Measurements from ENCODE around the gene ABCC3. TPM values are rescaled to one million over a fixed set of nuclear protein-coding genes. Genes with fewer than 3 reads are reported as not detected.

The ABCC3 gene
- total RNA-seq, 3 donors from 2014 or later: 166 to 453 (median 211) TPM

DNA sequence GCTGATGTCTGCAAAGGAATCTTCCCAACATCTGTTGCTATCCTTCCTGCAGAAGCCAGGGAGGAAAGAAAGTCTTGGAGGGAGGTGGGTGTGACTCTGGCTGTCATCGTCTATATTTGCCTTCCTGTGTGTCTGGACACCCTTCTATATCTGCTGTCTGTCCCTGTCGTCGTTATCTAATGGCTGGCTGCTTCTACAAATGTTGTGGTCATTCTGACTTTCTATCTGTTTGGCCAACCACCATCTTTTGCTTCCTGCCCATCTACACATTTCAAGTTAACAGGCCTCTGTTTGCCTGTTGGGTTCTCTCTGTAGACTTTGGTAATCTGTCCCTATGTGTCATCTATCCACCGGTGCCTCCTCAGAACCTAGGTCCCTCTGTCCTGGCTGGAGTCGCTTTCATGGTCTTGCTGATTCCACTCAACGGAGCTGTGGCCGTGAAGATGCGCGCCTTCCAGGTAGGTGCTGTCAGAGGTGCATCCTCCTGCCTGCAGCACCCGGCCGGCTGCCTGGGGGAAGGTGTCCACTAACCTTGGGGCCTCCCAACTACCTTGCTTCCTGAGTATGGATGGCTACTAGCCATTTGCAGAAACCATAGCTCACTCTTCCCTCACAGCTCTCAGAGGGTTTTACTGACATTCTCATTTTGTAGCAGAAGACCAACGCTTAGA, 30.2 kb downstream of the ABCC3 start:
- intact Hi-C loops (cut with DNase I, micrococcal nuclease): no loop called here
- Histone ChIP-seq H3K36me3 (ENCODE audit: low read depth) (no peaks in the 10 kb centered on the region), H3K4me3 (no peak overlapping the region), H3K4me1 (ENCODE audit: low read depth) (peaks cover 21% of the 10 kb centered on the region), H3K9me3 (no peaks in the 10 kb centered on the region)
- ATAC-seq (no peak), DNase-seq (peak in 1 of 3 donors; percentile 23)
- no peak for TF ChIP-seq CTCF (IDR thresholded peaks at IDR 0.05)

DNA sequence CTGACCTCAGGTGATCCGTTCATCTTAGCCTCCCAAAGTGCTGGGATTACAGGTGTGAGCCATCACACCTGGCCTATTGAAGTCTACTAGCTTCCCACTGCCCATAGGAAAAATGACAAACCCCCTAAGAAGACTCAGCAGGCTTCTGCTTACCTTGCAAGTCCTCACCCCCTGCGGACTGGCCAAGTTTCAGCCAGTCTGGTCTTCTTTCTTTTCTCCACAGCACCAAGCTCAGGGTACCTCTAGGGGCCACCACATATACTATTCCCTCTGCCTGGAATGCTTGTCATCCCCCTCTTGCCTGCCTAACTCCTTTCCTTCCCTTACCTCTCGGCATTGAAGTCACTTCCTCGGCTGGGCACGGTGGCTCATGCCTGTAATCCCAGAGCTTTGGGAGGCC, 31.2 kb downstream of the ABCC3 start:
- no peak for TF ChIP-seq CTCF (IDR thresholded peaks at IDR 0.05)
- DNase-seq (no peak), ATAC-seq (no peak)
- Histone ChIP-seq H3K36me3 (ENCODE audit: low read depth) (no peaks in the 10 kb centered on the region), H3K4me3 (no peak overlapping the region), H3K4me1 (ENCODE audit: low read depth) (peaks cover 12% of the 10 kb centered on the region), H3K9me3 (no peaks in the 10 kb centered on the region)
- intact Hi-C loops (cut with DNase I, micrococcal nuclease): no loop called here

DNA sequence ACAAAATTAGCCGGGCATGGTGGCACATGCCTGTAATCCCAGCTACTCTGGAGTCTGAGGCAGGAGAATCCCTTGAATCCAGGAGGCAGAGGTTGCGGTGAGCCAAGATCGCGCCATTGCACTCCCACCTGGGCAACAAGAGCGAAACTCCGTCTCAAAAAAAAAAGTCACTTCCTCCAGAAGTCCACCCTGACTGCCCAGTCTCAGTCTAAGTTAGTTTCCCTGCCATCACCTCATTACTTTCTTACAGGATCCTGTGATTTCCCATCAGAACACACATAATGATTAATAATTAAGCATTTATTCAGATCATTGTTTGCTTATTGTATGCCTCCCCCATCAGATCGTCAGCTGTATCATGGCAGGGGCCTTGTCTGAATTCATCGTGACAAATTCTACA, 31.6 kb downstream of the ABCC3 start:
- intact Hi-C loops (cut with DNase I, micrococcal nuclease): no loop called here
- ATAC-seq: no peak
- peaks cover 8% of the 10 kb centered on the region for H3K4me1 ChIP-seq (ENCODE audit: low read depth)
- TF ChIP-seq CTCF (IDR thresholded peaks at IDR 0.05): no peak
- no peaks in the 10 kb centered on the region for H3K9me3 ChIP-seq
- no peaks in the 10 kb centered on the region for H3K36me3 ChIP-seq (ENCODE audit: low read depth)
- H3K4me3 ChIP-seq: no peak overlapping the region
- DNase-seq: peak in 1 of 3 donors; percentile 2

DNA sequence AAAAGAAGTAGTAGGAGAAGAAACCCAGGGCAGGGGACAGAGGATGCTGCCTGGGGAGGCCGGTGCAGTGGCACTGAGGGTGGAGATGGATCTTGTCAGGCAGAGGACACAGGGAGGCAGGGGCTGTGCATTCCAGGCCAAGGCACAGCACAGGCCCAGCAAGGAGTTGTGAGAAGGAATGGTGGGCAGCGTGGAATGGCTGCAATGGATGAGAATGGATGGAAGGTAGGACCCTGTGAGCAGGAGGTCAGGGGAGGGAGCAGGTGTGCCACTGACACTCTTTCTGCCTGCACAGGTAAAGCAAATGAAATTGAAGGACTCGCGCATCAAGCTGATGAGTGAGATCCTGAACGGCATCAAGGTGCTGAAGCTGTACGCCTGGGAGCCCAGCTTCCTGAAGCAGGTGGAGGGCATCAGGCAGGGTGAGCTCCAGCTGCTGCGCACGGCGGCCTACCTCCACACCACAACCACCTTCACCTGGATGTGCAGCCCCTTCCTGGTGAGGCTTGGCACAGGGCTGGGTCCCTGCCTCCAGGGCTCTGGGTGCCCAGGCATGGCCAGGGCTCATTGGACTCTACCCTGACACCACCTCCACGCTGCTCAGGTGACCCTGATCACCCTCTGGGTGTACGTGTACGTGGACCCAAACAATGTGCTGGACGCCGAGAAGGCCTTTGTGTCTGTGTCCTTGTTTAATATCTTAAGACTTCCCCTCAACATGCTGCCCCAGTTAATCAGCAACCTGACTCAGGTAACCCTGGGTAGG, 32.8 kb downstream of the ABCC3 start:
- Histone ChIP-seq H3K36me3 (ENCODE audit: low read depth) (no peaks in the 10 kb centered on the region), H3K4me3 (no peak overlapping the region), H3K4me1 (ENCODE audit: low read depth) (no peaks in the 10 kb centered on the region), H3K9me3 (no peaks in the 10 kb centered on the region)
- no peak for TF ChIP-seq CTCF (IDR thresholded peaks at IDR 0.05)
- peak in 1 of 3 donors; percentile 24 for DNase-seq
- intact Hi-C loops (cut with DNase I, micrococcal nuclease): no loop called here
- peak; percentile 5 for ATAC-seq

GRCh38 chr17:50668025-50668837, 33.5 kb downstream of the ABCC3 start:
- intact Hi-C loops (cut with DNase I, micrococcal nuclease): no loop called here
- H3K9me3 ChIP-seq: no peaks in the 10 kb centered on the region
- ATAC-seq (peak; percentile 50), DNase-seq (peak in 1 of 3 donors; percentile 21)
- no peak for TF ChIP-seq CTCF (IDR thresholded peaks at IDR 0.05)
- no peaks in the 10 kb centered on the region for H3K36me3 ChIP-seq (ENCODE audit: low read depth)
- no peak overlapping the region for H3K4me3 ChIP-seq
- H3K4me1 ChIP-seq (ENCODE audit: low read depth): no peaks in the 10 kb centered on the region

All from mucosa of descending colon (tissue), 3 donors.